NCI-H1092 (cell line): ENCODE results near the gene NTNG1.
"Not testable (repeated sequence)": the region's sequence is repeated elsewhere in the genome, so short reads cannot be mapped to it uniquely, and the experiment has no call there.

ENCODE experiments used
- DNase-seq: peaks from one replicate; lab custom pipeline; 2025; lab: John Stamatoyannopoulos, UW

NTNG1 gene

GRCh38 chr1:107145637-107146036 is 4.8 kb downstream of the NTNG1 start:
- no peak for DNase-seq

DNA sequence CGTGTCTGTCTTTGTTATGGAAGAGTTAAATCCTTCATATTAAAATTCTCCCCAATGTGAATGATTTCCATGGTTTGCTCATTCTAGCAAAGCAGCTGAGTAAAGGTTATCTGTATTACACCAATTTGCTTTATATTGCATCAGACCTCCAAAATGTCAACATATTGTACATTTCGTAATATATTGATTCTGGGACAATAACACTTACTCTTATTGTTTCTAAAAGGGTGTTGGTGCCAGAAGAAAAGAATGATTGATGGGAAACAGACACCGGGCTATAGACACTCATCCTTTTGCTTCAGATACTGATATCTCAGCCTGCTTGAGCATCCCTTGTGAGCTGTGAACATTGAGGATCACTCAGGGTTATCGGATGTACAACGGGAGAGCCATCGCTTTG is 7.0 kb downstream of the NTNG1 start:
- no peak for DNase-seq

- DNase-seq, result no peak
Measured at GRCh38 chr1:107149946-107150345, 9.1 kb downstream of the NTNG1 start.

DNA sequence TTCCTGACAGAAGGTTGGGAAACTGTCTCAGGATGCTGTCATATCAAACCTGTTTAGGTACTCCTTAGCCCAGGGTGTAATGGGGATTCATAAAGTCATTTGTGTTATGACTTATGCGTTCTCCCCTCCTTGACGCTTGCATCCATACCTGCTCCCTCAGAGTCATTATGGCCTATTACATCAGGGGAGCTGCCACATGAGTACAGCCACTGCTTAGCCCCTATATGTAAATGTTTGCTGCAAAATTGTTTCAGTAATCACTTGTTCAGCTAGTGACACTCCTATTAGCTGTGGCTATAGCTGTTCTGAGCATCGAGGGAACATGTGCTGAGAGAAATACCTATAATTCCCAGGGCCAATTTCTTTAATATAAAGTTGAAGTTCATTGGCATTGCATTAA is 10.5 kb downstream of the NTNG1 start:
- DNase-seq, result no peak

DNA sequence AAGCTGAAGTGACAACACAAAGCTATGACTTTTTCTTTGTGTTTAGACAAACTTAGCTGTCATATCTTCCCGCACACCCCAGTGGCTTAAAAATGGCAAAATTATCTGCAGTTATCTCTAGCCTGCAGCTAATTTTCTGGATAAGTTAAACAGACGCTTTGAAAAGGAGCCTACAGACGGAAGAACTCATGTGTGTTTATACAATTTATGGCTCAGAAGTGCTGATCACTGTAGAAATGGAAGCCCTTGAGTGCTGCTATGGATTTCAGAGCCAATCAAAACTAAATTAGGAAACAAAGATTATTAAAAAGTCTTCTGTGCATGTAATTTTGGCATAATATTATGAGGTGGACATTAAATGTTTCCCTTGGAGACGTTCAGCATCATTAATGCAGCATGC is 11.6 kb downstream of the NTNG1 start:
- DNase-seq, result no peak

DNA sequence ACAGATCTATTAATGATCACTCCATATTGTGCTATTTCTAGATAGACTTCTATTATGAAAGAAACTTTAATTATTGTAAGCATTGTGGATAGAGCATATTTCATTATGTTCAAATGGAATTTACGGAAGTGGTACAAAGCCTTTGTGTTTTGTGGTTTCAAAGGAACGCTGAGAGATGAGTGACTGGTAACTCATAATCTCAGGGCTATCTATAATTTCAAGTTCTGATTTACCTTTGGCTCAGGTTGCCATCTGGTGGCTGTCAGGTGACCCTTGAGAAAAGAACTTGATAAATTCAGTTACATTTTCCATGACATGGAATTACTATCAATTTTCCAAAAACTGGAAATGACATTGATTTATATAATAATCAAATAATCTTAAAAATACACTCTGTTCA is 12.2 kb downstream of the NTNG1 start:
- DNase-seq, result no peak

GRCh38 chr1:107158496-107158895 is 17.7 kb downstream of the NTNG1 start:
- DNase-seq, result no peak

- no peak for DNase-seq
Measured at GRCh38 chr1:107158991-107159390, 18.2 kb downstream of the NTNG1 start.

DNA sequence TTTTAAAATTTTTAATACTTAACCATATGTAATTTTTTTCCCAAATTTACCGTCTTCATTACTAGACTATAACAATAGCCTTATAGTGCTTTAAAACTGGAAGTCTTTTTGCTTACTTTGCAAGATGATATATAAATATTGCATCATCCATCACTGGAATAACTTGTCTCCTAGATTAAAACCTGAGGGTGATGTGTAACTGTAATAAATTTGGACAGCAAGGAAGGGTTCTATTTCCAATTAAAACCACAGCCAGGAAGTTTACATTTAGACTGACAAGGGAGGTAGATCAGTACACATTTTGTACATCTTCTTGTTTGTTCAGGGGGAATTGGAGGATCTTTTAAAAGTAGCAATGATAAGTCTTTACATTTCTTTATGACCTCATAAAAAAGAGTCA is 21.9 kb downstream of the NTNG1 start:
- no peak for DNase-seq

DNA sequence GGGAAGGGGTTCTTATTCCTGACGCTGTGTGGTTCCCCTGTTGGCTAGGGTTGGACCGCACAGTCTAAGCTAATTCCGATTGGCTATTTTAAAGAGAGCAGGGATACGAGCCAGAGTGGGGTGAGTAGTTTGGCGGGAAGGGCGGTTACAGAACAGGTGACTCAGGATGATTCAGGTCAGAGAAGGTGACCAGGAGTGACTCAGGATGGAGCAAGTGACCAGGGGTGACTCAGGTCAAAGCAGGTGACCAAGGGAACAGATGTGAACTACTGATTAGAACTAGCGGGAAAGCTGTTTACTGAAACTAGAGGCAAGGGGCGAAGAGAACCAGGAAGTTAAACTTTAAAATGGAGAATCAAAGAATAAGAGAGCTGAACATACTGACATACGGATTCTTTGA is 24.1 kb downstream of the NTNG1 start:
- DNase-seq, result not testable (repeated sequence)

DNA sequence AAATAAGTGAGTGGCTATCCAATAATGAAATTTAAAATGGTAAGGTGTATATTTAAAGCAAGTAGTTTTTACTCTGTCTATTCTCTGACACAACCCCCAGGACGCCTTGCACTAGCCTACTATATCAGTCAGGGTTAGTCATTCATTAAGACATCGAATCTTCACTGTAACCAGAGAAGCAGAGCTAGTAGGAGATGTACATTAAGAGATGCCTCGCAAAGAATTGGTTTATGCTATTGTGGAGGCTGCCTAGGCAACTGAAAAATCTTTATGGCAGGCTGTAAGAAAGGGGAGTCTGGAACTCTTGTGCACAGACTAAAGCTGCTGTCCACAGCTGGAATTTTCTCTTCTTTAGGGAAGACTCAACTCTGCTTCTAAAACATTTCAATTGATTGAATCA is 28.8 kb downstream of the NTNG1 start:
- no peak for DNase-seq

DNA sequence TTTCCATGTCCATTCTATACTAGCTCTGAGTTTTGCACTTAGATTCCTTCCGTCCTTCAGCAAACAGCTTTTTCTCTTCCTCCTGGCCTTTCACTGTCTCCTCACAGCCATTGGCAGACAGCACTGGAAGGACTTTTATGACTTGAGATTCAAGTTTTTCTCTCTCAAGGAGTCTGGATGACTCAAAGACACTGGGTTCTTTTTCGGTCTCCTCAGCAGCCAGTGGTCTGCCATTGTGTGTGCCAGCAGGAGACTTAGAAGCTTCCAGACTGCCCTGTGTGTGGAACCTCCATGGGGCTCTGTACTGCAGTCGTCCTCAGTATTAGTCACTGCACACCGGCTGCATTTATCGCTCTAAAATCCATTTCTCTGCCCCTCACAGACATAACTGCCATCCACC is 30.5 kb downstream of the NTNG1 start:
- no peak for DNase-seq

- DNase-seq, result no peak
Measured at GRCh38 chr1:107172450-107173170, 31.8 kb downstream of the NTNG1 start.

DNA sequence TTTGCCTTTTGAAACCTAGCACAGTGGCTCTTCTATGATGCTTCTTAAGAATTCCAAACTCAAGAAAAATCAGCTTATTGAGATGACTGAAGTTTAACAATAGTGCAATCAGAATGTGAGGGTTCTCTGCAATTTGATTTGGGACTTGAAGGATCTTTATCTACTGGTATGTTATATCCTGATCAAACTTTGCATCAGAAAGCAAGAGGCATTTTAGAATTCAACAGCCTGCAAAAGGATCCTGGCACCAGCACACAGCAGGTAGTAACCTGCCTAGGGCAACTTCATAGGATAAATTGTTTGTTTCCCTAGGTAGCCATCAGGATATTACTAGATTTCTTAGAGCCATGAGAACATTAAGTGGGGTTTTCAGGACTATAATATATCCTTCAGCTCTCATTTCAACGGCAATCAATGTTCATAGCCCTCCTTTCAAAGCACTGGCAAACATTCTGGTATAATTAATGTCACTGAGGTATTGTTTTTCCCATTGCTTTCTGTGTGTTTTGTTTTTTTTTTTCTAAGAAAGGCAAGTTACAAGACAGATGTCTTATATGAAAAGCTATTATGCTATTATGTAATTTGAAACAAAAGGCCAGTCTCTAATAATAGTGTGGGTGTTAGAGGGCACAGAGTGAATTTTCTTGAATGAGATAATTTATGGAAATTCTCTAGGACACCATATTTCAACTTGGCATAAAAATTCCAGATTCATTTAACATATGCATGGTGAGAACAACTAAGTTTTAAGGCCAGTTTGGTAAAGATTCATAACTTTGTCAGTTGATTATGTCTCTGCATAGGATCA is 34.5 kb downstream of the NTNG1 start:
- DNase-seq, result no peak

- DNase-seq, result no peak
Measured at GRCh38 chr1:107181253-107181969, 40.6 kb downstream of the NTNG1 start.

DNA sequence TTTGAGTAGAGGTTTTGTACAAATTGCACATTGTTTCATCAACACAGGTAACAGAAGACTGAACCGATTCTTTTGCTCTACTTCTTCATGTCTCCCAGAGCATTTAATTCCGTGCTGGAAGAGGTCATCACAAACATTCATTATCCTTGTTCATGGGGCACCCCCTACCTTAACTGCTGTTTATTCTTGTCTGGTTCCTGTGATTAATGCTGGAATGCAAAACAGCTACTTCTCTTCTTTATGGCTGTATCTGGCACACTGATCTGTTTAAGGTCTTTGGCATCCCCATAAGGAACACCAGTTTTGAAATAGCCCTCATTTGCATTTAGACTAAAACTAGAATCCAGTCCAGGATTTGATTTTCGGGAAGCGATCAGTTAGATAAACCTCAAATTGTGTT is 42.2 kb downstream of the NTNG1 start:
- no peak for DNase-seq

GRCh38 chr1:107184888-107185287 is 44.0 kb downstream of the NTNG1 start:
- no peak for DNase-seq

DNA sequence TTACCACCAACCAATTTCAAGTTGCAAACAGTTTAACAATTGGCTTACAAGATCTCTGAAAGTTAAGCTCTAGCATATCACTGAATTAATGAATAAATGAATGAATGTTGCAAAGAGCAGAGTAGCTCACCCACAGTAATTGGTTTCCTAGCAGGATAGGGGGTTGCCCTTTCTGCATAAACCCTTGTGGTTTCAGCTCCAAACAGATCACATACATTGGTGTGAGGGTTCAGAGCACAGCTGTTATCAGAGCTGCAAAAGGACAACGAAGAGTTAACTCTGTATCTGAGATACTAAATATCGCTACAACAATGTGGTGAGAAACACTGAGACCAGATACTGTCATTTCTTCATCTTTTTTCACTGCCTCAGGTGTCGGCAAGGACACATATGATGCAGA is 46.6 kb downstream of the NTNG1 start:
- DNase-seq, result no peak

DNA sequence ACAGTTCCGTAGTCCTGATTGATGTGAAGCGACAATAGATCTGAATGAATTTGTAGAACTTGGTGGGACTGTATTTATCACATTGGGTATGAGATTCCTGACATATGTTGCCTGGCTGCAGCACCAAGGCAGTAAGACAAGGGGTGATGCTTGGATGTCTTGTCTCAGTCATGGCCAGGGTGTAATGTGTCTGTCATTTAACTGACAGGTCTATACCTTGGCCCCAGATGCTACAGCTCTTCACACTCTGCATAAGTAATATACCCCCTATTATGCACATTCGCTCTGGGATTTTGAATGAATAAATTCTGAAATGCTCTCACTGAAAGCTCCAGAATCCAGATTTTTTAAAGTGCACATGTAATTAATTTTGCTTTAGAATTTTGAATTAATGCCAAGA is 47.3 kb downstream of the NTNG1 start:
- DNase-seq, result no peak

DNA sequence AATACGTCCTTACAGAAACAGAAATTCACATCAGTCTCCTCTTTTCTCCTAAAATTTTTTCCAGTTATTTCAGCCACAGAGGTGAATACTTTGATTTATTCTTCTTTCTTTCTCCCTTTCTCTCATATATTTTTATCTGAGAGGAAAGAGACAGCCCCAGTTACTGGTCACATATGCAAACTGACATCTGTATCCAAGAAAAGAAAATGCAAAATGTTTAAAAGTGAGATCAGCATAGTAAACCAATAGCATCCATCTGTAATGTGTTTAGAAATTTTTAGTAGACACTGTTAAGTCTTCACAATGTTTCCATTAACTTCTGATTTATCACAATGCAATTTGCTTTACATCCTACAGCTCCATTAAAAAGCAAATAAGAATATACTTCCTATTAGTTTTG is 53.5 kb downstream of the NTNG1 start:
- no peak for DNase-seq

GRCh38 chr1:107195476-107195875 is 54.6 kb downstream of the NTNG1 start:
- no peak for DNase-seq

- DNase-seq, result no peak
Measured at GRCh38 chr1:107196973-107197562, 56.2 kb downstream of the NTNG1 start.

GRCh38 chr1:107198561-107198960 is 57.7 kb downstream of the NTNG1 start:
- DNase-seq, result no peak
